ENCODE measurements around the gene CARHSP1.
"Not testable (repeated sequence)": the region's sequence is repeated elsewhere in the genome, so short reads cannot be mapped to it uniquely, and the experiment has no call there.

CARHSP1 gene

GRCh38 chr16:8842016-8842415 is 26.8 kb downstream of the CARHSP1 start:
- not testable (repeated sequence) for H3K9me3 ChIP-seq (ENCODE audit: control insufficient read depth, low read length); H3K27ac ChIP-seq (ENCODE audit: low read depth, low read length, severe bottlenecking); H3K4me1 ChIP-seq (ENCODE audit: control insufficient read depth, insufficient read depth, low read length, poor library complexity, severe bottlenecking); H3K4me3 ChIP-seq (ENCODE audit: extremely low read depth, insufficient read depth, low read length, poor library complexity, severe bottlenecking)
- 94 to 98% methylated on average over 2 to 3 of the region's 4 CpGs for WGBS, 2 experiments (ENCODE audit: insufficient coverage in 2 of 2)
- peaks cover 20% of the 10 kb centered on the region for H3K36me3 ChIP-seq (ENCODE audit: control insufficient read depth, insufficient read depth, low read length)

DNA sequence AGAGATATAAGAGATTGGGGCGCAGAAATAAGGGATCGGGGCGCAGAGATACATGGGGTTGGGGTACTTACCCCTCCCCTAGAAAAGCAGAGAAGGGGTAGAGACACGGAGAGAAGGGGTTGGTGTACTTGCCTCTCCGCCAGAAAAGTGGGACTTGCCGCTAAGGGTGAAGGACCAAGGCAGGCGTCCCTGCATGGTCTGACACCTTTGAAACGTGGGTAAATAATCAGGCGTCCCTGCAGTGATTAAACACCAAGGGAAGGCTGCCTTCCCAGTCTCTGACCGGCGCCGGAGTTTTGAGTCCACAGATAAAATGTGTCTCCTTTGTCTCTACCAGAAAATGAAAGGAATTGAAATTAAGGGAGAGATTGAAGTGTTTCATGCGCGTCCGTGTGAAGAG is 31.2 kb downstream of the CARHSP1 start:
- not testable (repeated sequence) for H3K4me3 ChIP-seq (ENCODE audit: extremely low read depth, insufficient read depth, low read length, poor library complexity, severe bottlenecking); H3K4me1 ChIP-seq (ENCODE audit: control insufficient read depth, insufficient read depth, low read length, poor library complexity, severe bottlenecking); H3K27ac ChIP-seq (ENCODE audit: low read depth, low read length, severe bottlenecking); H3K36me3 ChIP-seq (ENCODE audit: control insufficient read depth, insufficient read depth, low read length); H3K9me3 ChIP-seq (ENCODE audit: control insufficient read depth, low read length)
- 88 to 93% methylated on average over 10 to 15 of the region's 15 CpGs for WGBS, 2 experiments (ENCODE audit: insufficient coverage in 2 of 2)

GRCh38 chr16:8836797-8837196 is 32.0 kb downstream of the CARHSP1 start:
- H3K36me3 ChIP-seq (ENCODE audit: control insufficient read depth, insufficient read depth, low read length): peaks cover 11% of the 10 kb centered on the region
- H3K27ac ChIP-seq (ENCODE audit: low read depth, low read length, severe bottlenecking); H3K9me3 ChIP-seq (ENCODE audit: control insufficient read depth, low read length); H3K4me1 ChIP-seq (ENCODE audit: control insufficient read depth, insufficient read depth, low read length, poor library complexity, severe bottlenecking); H3K4me3 ChIP-seq (ENCODE audit: extremely low read depth, insufficient read depth, low read length, poor library complexity, severe bottlenecking): not testable (repeated sequence)
- WGBS, 2 experiments (ENCODE audit: insufficient coverage in 2 of 2): 87 to 88% methylated on average over 3 of the region's 7 CpGs

DNA sequence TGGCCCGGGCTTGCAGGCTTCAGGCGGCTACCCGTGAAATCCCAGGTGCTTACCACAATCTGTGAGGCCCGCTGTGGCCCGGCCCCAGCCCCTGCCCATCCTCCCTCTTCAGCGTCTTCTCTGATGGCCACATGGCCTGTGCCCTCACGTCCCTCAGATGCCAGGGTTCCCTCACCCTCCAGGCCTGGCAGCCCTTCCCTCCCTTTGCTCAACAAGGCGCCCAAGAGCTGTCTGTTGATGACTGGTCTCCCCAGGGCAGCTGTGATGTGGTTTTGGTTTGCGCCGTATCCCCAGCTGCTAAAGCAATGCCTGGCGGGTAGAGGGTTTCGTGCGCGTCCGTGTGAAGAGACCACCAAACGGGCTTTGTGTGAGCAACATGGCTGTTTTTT is 36.1 kb downstream of the CARHSP1 start:
- H3K9me3 ChIP-seq (ENCODE audit: control insufficient read depth, low read length): no peaks in the 10 kb centered on the region
- peaks cover 45% of the 10 kb centered on the region for H3K36me3 ChIP-seq (ENCODE audit: control insufficient read depth, insufficient read depth, low read length)
- 82 to 83% methylated on average over 14 to 16 of the region's 16 CpGs for WGBS, 2 experiments (ENCODE audit: insufficient coverage in 2 of 2)
- no peak overlapping the region for H3K4me3 ChIP-seq (ENCODE audit: extremely low read depth, insufficient read depth, low read length, poor library complexity, severe bottlenecking)
- H3K27ac ChIP-seq (ENCODE audit: low read depth, low read length, severe bottlenecking): no peak overlapping the region
- peaks cover 5% of the 10 kb centered on the region for H3K4me1 ChIP-seq (ENCODE audit: control insufficient read depth, insufficient read depth, low read length, poor library complexity, severe bottlenecking)

DNA sequence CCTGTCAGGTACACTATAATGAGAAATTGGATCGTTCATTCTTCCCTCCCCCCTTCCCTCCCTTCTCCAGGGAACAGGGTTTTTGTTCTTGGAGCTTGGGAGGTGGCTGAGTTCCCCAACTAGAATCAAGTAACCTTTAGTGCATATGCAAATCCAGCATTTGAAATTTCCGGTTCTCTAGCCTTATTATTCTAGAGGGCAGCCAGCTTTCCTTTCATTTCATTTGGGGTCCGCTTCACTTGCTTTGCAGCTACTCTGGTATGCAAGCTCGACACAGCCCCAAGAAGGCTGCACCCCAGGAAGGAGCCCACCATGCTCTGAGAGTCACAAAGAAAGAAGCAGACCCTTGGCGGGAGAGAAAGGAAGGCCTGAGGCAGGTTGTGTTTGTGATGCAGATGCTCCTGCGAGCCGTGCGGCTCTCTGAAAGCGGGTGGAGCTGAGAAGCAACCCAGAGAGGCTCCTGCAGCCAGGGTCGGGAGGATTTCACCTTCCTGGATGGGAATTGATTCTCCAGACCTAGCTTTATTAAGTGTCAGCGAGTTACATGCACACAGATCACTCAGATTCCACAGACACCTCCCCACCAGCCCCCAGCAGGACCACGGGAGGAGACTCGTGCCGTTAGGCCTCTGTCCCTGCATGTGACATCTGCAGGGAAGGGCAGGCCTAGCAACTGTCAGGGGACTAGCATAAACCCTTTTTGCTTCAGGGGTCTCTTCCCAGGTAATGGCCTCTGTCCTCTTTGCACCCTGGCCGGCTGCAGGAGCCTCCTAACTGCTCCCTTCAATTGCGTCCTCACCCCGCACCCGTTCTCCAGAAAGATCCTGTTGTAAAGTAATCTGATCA is 36.7 kb downstream of the CARHSP1 start:
- peaks cover 47% of the 10 kb centered on the region for H3K36me3 ChIP-seq (ENCODE audit: control insufficient read depth, insufficient read depth, low read length)
- WGBS, 2 experiments (ENCODE audit: insufficient coverage in 2 of 2): 64 to 65% methylated on average over 15 to 16 of the region's 18 CpGs
- H3K27ac ChIP-seq (ENCODE audit: low read depth, low read length, severe bottlenecking): peak overlapping the region; percentile 3
- no peak overlapping the region for H3K4me3 ChIP-seq (ENCODE audit: extremely low read depth, insufficient read depth, low read length, poor library complexity, severe bottlenecking)
- H3K4me1 ChIP-seq (ENCODE audit: control insufficient read depth, insufficient read depth, low read length, poor library complexity, severe bottlenecking): peaks cover 5% of the 10 kb centered on the region
- H3K9me3 ChIP-seq (ENCODE audit: control insufficient read depth, low read length): no peaks in the 10 kb centered on the region

DNA sequence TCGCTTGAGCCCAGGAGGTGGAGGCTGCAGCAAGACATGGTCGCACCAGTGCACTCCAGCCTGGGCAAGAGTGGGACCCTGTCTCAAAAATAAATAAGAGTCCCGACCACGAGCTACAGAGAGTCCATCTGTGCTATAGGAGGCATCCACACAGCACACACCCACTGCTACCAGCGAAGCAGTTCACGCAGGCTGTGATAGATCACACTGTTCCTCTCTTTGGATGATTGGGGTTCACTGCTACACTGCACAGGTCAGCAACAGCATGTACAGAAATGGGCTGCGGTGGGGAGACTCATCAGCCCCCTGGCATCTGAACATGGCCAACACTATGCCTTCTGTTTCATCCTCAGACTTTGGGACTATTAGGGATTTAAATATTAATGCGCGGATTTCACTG is 37.4 kb downstream of the CARHSP1 start:
- no peaks in the 10 kb centered on the region for H3K9me3 ChIP-seq (ENCODE audit: control insufficient read depth, low read length)
- H3K4me3 ChIP-seq (ENCODE audit: extremely low read depth, insufficient read depth, low read length, poor library complexity, severe bottlenecking): no peak overlapping the region
- H3K4me1 ChIP-seq (ENCODE audit: control insufficient read depth, insufficient read depth, low read length, poor library complexity, severe bottlenecking): peaks cover 5% of the 10 kb centered on the region
- H3K27ac ChIP-seq (ENCODE audit: low read depth, low read length, severe bottlenecking): no peak overlapping the region
- H3K36me3 ChIP-seq (ENCODE audit: control insufficient read depth, insufficient read depth, low read length): peaks cover 47% of the 10 kb centered on the region
- 89 to 95% methylated on average over 5 to 6 of the region's 9 CpGs for WGBS, 2 experiments (ENCODE audit: insufficient coverage in 2 of 2)

GRCh38 chr16:8828541-8829165 is 40.2 kb downstream of the CARHSP1 start:
- peak overlapping the region; percentile 50 for H3K27ac ChIP-seq (ENCODE audit: low read depth, low read length, severe bottlenecking)
- 90 to 96% methylated on average over 6 to 8 of the region's 8 CpGs for WGBS, 2 experiments (ENCODE audit: insufficient coverage in 2 of 2)
- peaks cover 5% of the 10 kb centered on the region for H3K4me1 ChIP-seq (ENCODE audit: control insufficient read depth, insufficient read depth, low read length, poor library complexity, severe bottlenecking)
- no peak overlapping the region for H3K4me3 ChIP-seq (ENCODE audit: extremely low read depth, insufficient read depth, low read length, poor library complexity, severe bottlenecking)
- no peaks in the 10 kb centered on the region for H3K9me3 ChIP-seq (ENCODE audit: control insufficient read depth, low read length)
- peaks cover 67% of the 10 kb centered on the region for H3K36me3 ChIP-seq (ENCODE audit: control insufficient read depth, insufficient read depth, low read length)

DNA sequence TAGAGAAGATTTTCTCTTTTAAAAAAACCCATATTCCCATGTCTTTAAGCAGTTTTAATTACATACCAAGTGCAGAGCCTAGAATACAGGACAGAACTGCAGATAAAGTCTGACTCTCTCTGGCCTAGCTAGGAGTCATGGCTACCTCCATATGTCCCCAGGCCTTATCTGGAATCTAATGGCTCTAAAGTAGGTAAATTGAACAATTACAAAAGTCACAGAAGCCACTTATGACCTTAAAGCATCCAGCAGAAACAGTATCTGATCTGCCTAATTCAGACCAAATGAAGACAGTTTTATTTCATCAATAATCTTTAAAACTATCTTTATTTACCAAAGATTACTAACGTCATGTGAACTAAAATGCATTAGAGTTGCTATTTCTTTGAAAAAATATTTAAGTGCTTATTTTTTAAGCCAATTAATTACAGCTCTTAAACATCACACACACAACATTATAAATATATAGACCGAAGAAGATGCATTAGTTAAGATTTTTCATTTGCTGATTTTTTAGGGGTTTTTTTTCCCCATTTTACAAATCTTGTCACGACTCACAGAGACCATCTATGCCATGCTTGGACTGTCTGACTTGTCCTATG is 42.4 kb downstream of the CARHSP1 start:
- Histone ChIP-seq H3K4me1 (ENCODE audit: control insufficient read depth, insufficient read depth, low read length, poor library complexity, severe bottlenecking) (no peaks in the 10 kb centered on the region), H3K4me3 (ENCODE audit: extremely low read depth, insufficient read depth, low read length, poor library complexity, severe bottlenecking) (no peak overlapping the region), H3K36me3 (ENCODE audit: control insufficient read depth, insufficient read depth, low read length) (peaks cover 75% of the 10 kb centered on the region), H3K27ac (ENCODE audit: low read depth, low read length, severe bottlenecking) (no peak overlapping the region), H3K9me3 (ENCODE audit: control insufficient read depth, low read length) (no peaks in the 10 kb centered on the region)
- WGBS, 2 experiments (ENCODE audit: insufficient coverage in 2 of 2): 92 to 94% methylated on average over 1 of the region's 3 CpGs

DNA sequence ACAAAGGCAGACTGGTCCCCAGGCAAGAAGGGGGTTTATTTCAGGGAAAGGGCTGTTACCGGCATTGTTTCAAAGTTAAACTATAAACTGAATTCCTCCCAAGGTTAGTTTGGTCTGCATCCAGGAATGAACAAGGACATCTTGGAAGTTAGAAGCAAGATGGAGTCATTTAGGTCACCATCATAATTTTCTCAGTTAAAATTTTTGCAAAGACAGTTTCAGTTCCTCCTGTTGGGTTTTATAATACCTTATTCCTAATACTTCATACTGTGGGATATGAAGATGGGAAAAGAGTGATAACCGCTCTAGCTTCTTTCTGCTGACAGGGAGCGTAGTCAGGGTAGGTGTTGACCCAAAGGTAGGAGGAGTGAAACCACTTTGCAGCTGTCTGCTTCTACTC is 46.4 kb downstream of the CARHSP1 start:
- Histone ChIP-seq H3K4me1 (ENCODE audit: control insufficient read depth, insufficient read depth, low read length, poor library complexity, severe bottlenecking) (no peaks in the 10 kb centered on the region), H3K4me3 (ENCODE audit: extremely low read depth, insufficient read depth, low read length, poor library complexity, severe bottlenecking) (no peak overlapping the region), H3K27ac (ENCODE audit: low read depth, low read length, severe bottlenecking) (no peak overlapping the region), H3K36me3 (ENCODE audit: control insufficient read depth, insufficient read depth, low read length) (peaks cover 77% of the 10 kb centered on the region), H3K9me3 (ENCODE audit: control insufficient read depth, low read length) (no peaks in the 10 kb centered on the region)
- 100% methylated on average over 1 to 2 of the region's 3 CpGs for WGBS, 2 experiments (ENCODE audit: insufficient coverage in 2 of 2)

DNA sequence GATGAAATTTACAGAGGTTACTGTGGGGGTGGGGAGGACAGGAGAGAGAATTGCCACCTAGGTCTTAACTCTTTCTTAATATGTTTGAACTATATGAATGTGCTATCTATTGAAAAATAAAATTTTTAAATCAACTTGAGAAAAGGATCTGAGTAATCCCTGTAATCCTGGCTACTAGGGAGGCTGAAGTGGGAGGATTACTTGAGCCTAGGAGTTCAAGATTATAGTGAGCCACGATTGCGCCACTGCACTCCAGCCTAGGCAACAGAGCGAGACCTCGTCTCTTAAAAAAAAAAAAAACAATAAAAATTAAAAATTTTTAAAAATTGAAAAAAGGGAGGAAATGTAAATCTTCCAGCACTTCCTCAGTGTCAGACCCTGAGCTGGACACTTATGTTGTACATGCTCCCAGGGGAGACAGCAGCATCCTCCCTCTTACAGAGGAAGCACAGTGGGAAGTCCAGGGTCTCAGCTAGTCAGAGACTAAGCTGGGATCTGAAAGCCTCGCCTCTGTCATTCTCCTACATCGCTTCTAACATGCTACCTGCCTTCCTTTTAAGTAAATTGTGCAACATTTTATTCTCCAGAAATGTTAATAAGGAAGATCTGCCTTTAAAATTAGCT is 49.3 kb downstream of the CARHSP1 start:
- 76% methylated on average over 2 of the region's 6 CpGs; no CpG with 5 or more reads in 1 of the 2 experiments for WGBS, 2 experiments (ENCODE audit: insufficient coverage in 2 of 2)
- no peaks in the 10 kb centered on the region for H3K4me1 ChIP-seq (ENCODE audit: control insufficient read depth, insufficient read depth, low read length, poor library complexity, severe bottlenecking)
- no peak overlapping the region for H3K4me3 ChIP-seq (ENCODE audit: extremely low read depth, insufficient read depth, low read length, poor library complexity, severe bottlenecking)
- peaks cover 92% of the 10 kb centered on the region for H3K36me3 ChIP-seq (ENCODE audit: control insufficient read depth, insufficient read depth, low read length)
- H3K9me3 ChIP-seq (ENCODE audit: control insufficient read depth, low read length): no peaks in the 10 kb centered on the region
- H3K27ac ChIP-seq (ENCODE audit: low read depth, low read length, severe bottlenecking): no peak overlapping the region
